ENCODE results near the gene MCMBP.

- TF ChIP-seq EZH2phosphoT487 (IDR thresholded peaks at IDR 0.05; ENCODE audit: borderline replicate concordance, low read depth), result no peak
- TF ChIP-seq, protein P1, sequence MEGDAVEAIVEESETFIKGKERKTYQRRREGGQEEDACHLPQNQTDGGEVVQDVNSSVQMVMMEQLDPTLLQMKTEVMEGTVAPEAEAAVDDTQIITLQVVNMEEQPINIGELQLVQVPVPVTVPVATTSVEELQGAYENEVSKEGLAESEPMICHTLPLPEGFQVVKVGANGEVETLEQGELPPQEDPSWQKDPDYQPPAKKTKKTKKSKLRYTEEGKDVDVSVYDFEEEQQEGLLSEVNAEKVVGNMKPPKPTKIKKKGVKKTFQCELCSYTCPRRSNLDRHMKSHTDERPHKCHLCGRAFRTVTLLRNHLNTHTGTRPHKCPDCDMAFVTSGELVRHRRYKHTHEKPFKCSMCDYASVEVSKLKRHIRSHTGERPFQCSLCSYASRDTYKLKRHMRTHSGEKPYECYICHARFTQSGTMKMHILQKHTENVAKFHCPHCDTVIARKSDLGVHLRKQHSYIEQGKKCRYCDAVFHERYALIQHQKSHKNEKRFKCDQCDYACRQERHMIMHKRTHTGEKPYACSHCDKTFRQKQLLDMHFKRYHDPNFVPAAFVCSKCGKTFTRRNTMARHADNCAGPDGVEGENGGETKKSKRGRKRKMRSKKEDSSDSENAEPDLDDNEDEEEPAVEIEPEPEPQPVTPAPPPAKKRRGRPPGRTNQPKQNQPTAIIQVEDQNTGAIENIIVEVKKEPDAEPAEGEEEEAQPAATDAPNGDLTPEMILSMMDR (IDR thresholded peaks at IDR 0.05), result no peak
These were observed 86.4 kb downstream of the MCMBP start for GRCh38 chr10:119786117-119786769.

Data from SK-N-SH (cell line).